Hematopoietic multipotent progenitor cell treated with erythropoietin and hydrocortisone succinate and interleukin-3 and kit ligand, for 15 days (in vitro differentiated cells): ENCODE measurements around the gene EXOSC3.
"Not testable (repeated sequence)": the region's sequence is repeated elsewhere in the genome, so short reads cannot be mapped to it uniquely, and the experiment has no call there.

Source experiments
- DNase-seq: peaks from one replicate; pipeline ENCODE4 v3.0.0-alpha.2; 2015; ENCODE audit warnings: low spot score

The EXOSC3 gene

DNA sequence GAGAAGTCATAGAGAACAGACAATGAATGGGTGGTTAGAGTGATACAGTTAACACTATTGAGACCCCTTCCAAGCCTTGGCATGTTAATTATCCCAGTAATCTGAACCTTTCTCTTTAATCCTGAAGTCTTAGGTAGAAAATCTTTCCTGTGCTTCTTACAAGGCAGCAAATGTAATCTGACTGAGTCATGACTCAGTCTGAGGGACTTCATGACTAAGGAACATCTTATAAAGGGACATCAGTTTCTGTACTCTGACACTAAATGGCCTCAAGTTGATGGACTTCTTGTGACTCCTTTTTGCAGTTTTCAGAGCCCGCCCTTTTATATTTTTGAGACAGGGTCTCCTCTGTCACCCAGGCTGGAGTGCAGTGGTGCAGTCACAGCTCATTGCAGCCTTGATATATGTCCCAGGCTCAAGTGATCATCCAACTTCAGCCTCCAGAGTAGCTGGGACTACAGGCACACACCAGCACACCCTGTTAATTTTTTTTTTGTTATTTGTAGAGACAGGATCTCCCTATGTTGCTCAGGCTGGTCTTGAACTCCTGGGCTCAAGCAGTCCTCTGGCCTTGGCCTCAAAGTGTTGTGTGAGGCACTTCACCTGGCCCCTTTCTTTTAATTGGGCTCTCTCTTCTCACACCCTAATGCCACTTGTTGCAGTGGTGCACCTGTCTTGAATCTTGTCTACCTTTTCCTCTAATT, 9.5 kb downstream of the EXOSC3 start:
- no peak for DNase-seq

- no peak for DNase-seq
Observed at GRCh38 chr9:37769995-37770394, 14.9 kb downstream of the EXOSC3 start.

DNA sequence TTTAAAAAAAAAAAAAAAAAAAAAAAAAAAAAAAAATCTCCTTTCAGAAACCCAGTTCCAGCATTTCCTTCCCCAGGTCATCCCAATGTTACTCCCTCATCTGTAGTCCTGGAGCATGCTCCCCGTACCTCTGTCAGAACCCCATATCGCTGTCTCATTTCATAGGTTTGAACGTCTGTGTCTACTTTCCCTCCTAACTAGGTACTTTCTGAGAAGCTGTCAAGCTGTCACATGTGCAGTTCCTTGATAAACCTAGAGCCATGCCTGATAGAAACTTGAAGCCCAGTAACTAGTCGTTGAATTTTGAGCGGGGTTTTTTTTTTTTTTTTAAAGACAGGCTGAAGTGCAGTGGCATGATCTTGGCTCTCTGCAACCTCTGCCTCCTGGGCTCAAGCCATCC, 15.6 kb downstream of the EXOSC3 start:
- DNase-seq, result peak; percentile 54

- not testable (repeated sequence) for DNase-seq
Observed at GRCh38 chr9:37765263-37765662, 19.6 kb downstream of the EXOSC3 start.

GRCh38 chr9:37761511-37761910, 23.4 kb downstream of the EXOSC3 start:
- no peak for DNase-seq

DNA sequence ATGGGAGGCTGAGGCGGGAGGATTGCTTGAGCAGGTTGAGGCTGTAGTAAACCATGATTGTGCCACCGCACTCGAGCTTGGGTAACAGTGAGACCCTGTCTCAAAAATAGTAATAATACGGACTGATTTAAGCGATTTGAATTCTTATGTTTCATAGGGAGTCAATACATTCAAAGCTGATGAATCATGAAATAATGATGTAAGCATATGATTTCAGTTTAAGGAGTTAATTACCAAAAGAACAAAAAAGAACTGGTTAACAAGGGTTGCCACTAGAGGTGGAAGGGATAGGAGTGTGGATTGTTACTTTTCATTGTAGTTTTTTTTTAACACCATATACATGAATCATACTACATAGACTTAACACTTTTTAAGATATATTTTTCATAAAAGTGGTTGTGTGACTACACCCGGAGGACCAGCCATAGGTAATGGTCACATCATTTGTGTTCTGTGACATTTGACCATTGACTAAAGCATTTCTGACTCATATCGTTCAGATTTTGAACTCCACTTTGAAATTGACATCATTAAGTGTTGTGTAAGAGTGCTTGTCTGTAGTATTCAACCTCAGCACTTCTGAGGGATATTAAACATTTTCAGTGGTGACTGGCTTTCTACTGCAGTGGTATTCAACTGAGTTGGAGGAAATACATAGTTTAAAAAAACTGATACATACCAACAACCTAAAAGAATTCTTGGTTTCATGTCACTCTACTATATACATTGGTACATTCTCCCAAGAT, 24.3 kb downstream of the EXOSC3 start:
- DNase-seq, result no peak

DNA sequence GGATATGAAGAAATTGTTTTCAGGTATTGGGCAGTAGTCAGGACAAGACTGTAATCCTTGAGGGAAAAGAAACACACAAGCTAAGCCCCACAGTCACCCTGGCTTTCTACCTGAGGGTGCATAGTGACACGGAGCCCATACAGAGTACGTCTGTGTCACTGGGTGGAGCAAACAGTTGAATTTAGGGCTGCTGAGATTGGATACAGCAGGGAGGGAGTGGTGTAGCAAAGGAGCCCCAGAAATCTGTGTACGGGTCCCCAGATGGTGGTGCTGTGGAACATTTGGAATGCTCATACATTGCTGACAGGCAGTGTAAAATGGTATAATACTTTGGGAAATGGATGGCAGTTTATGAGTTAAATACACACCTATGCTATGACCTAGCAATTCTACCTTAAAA, 26.1 kb downstream of the EXOSC3 start:
- DNase-seq, result no peak

- peak; percentile 68 for DNase-seq
Observed at GRCh38 chr9:37753489-37754190, 31.2 kb downstream of the EXOSC3 start, which contains the start of gene TRMT10B. TSS of gene TRMT10B (plus strand) at chr9:37753805. CDS start at chr9:37761932, 8,127 bp downstream.

GRCh38 chr9:37752642-37753488, 32.0 kb downstream of the EXOSC3 start:
- no peak for DNase-seq

DNA sequence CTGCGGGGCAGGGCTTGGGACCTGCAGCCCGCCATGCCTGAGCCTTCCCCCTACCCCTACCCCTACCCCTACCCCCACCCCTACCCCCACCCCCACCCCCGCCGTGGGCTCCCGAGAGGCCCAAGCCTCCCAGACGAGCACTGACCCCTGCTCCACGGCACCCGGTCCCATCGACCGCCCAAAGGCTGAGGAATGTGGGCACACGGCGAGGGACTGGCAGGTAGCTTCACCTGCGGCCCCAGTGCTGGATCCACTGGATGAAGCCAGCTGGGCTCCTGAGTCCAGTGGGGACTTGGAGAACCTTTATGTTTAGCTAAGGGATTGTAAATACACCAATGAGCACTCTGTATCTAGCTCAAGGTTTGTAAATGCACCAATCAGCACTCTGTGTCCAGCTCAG, 32.8 kb downstream of the EXOSC3 start:
- not testable (repeated sequence) for DNase-seq

DNA sequence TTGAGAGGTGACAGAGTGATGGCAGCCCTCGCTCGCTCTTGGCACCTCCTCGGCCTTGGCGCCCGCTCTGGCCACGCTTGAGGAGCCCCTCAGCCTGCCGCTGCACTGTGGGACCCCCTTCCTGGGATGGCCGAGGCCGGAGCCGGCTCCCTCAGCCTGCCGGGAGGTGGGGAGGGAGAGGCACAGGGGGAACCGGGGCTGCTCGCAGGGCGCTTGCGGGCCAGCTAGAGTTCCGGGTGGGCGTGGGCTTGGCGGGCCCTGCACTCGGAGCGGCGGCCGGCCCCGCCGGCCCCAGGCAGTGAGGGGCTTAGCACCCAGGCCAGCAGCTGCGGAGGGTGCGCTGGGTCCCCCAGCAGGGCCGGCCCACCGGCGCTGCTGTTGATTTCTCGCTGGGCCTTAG, 33.2 kb downstream of the EXOSC3 start:
- not testable (repeated sequence) for DNase-seq

DNA sequence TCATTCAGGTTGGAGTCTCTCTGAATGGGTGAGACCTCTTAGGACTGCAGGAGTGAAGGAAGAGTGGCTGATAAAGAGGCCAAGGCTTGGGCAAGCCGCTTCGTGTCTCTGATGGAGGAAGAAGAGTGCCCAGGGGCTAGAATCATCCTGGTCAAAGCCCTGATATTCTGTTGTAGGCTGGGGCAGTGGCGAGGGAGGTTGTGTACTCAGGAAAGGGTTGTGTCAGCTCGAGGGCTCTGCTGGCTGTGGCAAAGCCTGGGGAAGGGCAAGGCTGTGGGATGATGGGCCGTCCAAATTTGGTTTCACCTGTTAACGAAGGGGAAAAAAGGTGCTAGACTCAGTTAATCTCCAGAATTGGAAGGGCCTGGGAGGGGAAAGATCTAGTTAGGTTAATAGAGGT, 33.7 kb downstream of the EXOSC3 start:
- no peak for DNase-seq

DNA sequence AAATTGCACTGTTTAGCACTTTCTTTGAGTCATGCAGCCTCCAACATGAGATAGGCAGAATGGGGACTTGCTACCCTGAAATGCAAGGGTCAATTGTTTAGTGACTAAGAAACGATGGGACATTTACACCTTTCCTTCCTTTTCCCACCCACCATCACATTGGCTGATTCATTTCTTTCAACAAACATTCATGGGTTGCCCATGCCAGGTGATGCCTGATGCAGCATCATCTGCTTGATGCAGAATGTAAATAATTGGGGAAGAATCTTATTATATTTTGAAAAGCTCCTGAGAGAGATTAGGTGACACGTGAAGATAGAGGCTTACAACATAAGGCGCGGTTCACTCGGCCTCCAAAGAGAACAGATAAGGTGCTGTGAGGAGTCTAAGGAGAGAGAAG, 35.7 kb downstream of the EXOSC3 start:
- no peak for DNase-seq

DNA sequence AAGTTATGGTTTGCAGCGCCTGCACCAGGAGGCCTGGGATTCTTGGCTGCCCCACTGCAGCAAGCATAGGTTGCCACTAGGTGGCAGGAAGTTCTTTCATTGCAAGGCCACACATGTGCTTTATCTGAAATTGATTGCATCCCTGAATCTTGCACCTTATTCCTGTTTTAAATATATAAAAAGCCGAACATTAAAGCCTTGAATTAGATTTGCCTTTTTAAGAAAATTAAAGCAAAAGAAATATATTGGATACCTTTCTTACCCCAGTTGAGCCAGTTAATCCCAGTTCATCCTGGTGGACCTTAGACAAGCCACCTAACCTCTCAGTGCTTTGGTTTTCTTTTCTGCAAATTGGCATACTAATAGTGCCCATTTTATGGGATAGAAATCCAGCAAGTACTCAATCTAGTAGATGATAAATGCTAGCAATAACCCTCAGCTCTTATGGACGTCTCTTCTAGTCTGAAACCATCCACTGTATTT, 37.6 kb downstream of the EXOSC3 start:
- DNase-seq, result peak; percentile 68

DNA sequence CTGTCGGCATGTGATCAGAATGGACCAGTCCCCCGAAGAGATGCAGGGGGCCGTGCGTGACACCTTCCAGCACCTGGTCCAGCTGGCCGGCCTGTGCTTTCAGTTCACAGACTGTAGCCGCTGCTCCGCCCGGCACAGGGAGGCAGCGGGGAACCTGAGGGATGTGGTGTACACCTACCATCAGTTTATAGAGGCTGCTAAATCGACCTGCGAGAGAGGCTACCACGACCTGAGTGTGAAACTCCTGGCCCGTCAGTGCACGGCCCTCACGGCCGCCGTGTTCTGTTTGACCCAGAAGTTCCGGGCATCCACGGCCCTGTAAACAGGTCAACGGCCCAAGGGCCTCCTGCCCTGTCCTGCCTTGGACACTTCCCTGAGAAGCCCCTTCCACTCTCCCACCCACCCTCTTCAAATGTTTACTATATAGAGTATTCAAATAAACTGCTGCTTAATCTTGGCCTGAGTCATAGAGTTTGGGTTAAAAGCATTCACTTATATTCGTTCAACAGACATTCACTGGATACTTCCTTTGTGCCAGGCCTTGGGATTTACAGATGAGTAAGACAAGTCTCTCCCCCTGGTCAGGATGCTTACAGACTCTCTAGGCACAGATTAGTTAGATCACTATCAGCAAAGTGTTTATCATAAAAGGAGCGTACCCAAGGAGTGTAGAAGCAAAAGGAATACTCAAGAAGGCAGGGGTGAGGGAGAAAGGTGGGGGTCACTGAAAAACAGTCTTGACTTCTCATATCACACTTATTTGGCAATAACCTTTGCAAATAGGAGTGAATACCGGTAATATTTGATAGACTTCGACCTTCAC, 38.2 kb downstream of the EXOSC3 start:
- no peak for DNase-seq

DNA sequence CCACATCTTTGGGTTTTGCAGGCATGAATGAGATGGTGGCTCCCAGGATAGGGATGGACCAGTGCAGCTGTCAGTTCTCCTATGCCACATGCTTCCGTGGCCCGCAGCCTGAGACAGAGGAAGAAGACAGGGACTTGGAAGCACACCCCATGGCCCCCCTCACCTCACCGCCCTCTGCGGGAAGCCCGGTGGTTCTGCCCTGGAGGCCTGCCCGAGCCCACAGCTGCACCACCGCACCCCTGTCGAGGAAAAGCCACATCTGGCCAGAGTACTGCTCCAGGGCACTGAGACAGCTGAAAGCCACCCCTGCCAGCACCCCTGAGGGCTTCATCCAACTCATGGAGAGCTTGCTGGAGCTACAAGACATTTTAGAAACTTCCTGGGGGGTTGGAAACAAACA, 38.9 kb downstream of the EXOSC3 start:
- no peak for DNase-seq

DNA sequence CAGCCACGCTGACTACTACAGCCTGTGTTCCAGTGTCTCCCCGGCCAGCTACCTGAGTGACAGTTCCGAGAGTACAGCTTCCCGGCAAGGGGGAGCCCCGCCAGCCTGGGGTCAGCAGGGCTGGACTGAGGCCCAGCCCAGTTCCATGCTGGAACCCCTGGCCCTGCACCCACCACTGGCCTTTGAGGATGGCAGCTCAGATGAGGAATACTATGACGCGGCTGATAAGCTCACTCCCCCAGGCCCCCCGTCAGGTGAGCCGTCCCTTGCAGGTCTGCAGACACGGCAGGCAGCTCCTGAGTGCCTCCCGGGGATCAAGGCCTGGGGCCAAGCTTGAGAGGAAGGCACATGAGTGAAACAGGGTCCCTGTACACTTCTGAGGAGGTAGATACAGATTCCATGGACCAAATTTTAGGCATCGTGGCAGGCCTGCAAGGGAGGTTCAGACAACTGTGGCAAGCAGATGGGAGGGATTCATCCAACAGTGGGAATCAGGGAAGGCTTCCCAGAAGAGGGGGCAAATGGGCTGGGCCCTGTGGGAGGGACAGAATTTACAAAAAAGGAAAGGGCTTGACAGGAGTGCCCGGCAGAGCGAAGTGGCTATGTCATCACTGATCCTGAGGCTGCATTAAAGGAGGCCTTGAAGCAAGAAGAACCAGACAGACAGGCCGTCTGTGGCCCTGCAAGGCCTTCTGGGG, 44.1 kb downstream of the EXOSC3 start:
- DNase-seq, result no peak

DNA sequence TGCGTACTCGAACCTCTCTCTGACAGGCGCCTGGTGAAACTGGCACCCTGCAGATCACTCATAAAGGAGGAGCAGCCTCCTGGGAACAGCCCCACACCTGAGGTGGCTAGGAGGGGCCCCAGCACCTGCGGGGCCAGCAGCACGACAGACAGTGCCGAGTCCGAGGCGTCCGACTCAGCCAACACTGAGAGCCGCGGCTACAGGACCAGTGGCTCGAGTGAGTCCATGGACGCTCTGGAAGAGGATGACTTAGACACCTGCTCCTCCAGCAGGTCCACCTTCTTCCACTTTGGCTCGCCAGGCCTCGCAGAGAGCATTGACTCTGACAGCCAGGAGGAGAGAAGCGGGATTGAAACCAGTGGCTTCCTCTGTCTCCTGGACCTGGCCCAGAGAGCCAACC, 44.7 kb downstream of the EXOSC3 start:
- no peak for DNase-seq

- no peak for DNase-seq
Observed at GRCh38 chr9:37739222-37739621, 45.6 kb downstream of the EXOSC3 start.

GRCh38 chr9:37732952-37733351, 51.9 kb downstream of the EXOSC3 start:
- no peak for DNase-seq
